ENCODE data around the gene GNL2. TPM values are rescaled to one million over a fixed set of nuclear protein-coding genes. Genes with fewer than 3 reads are reported as not detected.

The GNL2 gene
- total and polyA plus RNA-seq, 9 of the 15 experiments (the other 6 are each of a cell fraction or from before 2014, with no cell fraction given), result 156 to 371 (median 263) TPM

- no peak for FAIRE-seq
- Histone ChIP-seq H3K9me3 (replicated peaks; ENCODE audit: control insufficient read depth, insufficient read depth, low read depth, low read length) (no peaks in the 10 kb centered on the region), H3K4me3 (no peak overlapping the region), H4K20me1 (replicated peaks; ENCODE audit: control insufficient read depth, insufficient read depth, low read length) (peaks cover 16% of the 10 kb centered on the region; the same call in 1 of the 2 replicates), H3K9me1 (ENCODE audit: control insufficient read depth, insufficient read depth, low read length) (no peaks in the 10 kb centered on the region), H3K36me3 (ENCODE audit: control insufficient read depth, insufficient read depth, low read length) (no peaks in the 10 kb centered on the region), H3K4me1 (replicated peaks in 1 of 2; ENCODE audit: control insufficient read depth in 2 of 2, insufficient read depth in 2 of 2, low read length in 2 of 2) (peaks cover 0 to 22% of the 10 kb centered on the region in 2 experiments; a peak in 1 of 5 replicates), H3K79me2 (ENCODE audit: control insufficient read depth, insufficient read depth, low read length) (no peaks in the 10 kb centered on the region), H3K27ac (ENCODE audit: extremely low read depth, low read depth, low read length) (no peak overlapping the region), H3K9ac (ENCODE audit: insufficient read depth in 1 of 2, low read depth in 2 of 2, low read length in 2 of 2) (no peak overlapping the region), H2AFZ (ENCODE audit: low read depth, low read length) (no peak overlapping the region), H3K4me2 (ENCODE audit: insufficient read depth, low read length) (no peak overlapping the region), H3K27me3 (ENCODE audit: control insufficient read depth in 2 of 2, insufficient read depth in 2 of 2, low read length in 2 of 2) (peaks cover 85 to 94% of the 10 kb centered on the region in 2 experiments)
- no peak for DNase-seq (ENCODE audit: extremely low read depth in 1 of 4, low spot score in 3 of 4)
- intact Hi-C loops (cut with micrococcal nuclease) (no loop called here), in situ Hi-C loops (cut with MboI) (no loop called here)
- CTCF ChIA-PET (ENCODE audit: low intra/inter-chr PET ratio), result no interaction called here
- no TSS peak for BruUV-seq (replicated peaks)
- WGBS (ENCODE audit: insufficient coverage, low coverage, missing lambda C conversion rate), result 5% methylated on average over 7 of the region's 7 CpGs
- TF ChIP-seq MAFK (IDR thresholded peaks at IDR 0.05; ENCODE audit: low read length) (0 out of 2 replicates have a peak, but pooled peaks have one; percentile 23), BRD4 (IDR thresholded peaks at IDR 0.05) (no peak), KDM1A (IDR thresholded peaks at IDR 0.05) (peak in 1 of 2 experiments; percentile 42; a peak in 1 of 4 replicates), SIRT6 (IDR thresholded peaks at IDR 0.05; ENCODE audit: low read depth, low read length) (no peak), MAFF (IDR thresholded peaks at IDR 0.05; ENCODE audit: low read length) (peak; percentile 54; the same call in 1 of the 2 replicates), C11orf30 (IDR thresholded peaks at IDR 0.05; ENCODE audit: low read depth) (peak; percentile 47; the same call in 1 of the 2 replicates), RBM25 (IDR thresholded peaks at IDR 0.05; ENCODE audit: low read depth, low read length, severe bottlenecking) (peak; percentile 60), ZNF316 (IDR thresholded peaks at IDR 0.05) (peak; percentile 70), FOXA1 (IDR thresholded peaks at IDR 0.05; ENCODE audit: borderline replicate concordance) (no peak), E4F1 (CRISPR knock-in tag; IDR thresholded peaks at IDR 0.05; ENCODE audit: borderline replicate concordance) (no peak), ZBTB1 (CRISPR knock-in tag; IDR thresholded peaks at IDR 0.05; ENCODE audit: borderline replicate concordance, low read depth) (no peak), KLF16 (IDR thresholded peaks at IDR 0.05) (no peak), CBFA2T3 (IDR thresholded peaks at IDR 0.05) (no peak), ZNF121 (CRISPR knock-in tag; conservative IDR thresholded peaks at IDR 0.05) (peak; percentile 31; the same call in 1 of the 2 replicates), BCOR (IDR thresholded peaks at IDR 0.05) (peak; percentile 65; the same call in 1 of the 2 replicates), ZNF586 (CRISPR knock-in tag; conservative IDR thresholded peaks at IDR 0.05) (no peak), TCF7L2 (IDR thresholded peaks at IDR 0.05; ENCODE audit: low read depth, low read length) (no peak), SMAD1 (IDR thresholded peaks at IDR 0.05; ENCODE audit: low read depth, low read length, partially characterized antibody) (no peak)
- POLR2A ChIA-PET, result interaction anchor here (0.6 to 1.2 kb wide), 3 partner anchors 11 to 37 kb away, joined by 3 read pairs; no protein-coding TSS in a partner anchor
- no peak for ATAC-seq
Observed at GRCh38 chr1:37629726-37630425, 34.1 kb upstream of the GNL2 start.
